Testis (tissue), 3 donors: ENCODE measurements around the gene BEND7. TPM values are rescaled to one million over a fixed set of nuclear protein-coding genes. Genes with fewer than 3 reads are reported as not detected.

Experiments
- DNase-seq: peaks from one replicate; pipeline ENCODE4 v3.0.0-alpha.2; 2019
- H3K27ac ChIP-seq, 2 donors: fragments of 200-600 bp; sonication (generic); one replicate each; pipeline ENCODE4 v1.5.1; 2019
- H3K27me3 ChIP-seq: fragments of 200-600 bp; sonication (generic); one replicate; pipeline ENCODE4 v1.5.1; 2019
- H3K36me3 ChIP-seq: fragments of 200-600 bp; sonication (generic); one replicate; pipeline ENCODE4 v1.5.1; 2017; ENCODE audit warnings: low read depth; ENCODE audit errors: missing control alignments
- H3K4me1 ChIP-seq: fragments of 200-600 bp; sonication (generic); one replicate; pipeline ENCODE4 v1.5.1; 2019
- H3K4me3 ChIP-seq, 2 donors: fragments of 200-600 bp; sonication (generic); one replicate each; pipeline ENCODE4 v1.5.1; 2017 to 2019
- H3K9me3 ChIP-seq: fragments of 200-600 bp; sonication (generic); one replicate; pipeline ENCODE4 v1.5.1; 2017
- POLR2A ChIP-seq: fragments of 450-650 bp; IDR thresholded peaks from one replicate; pipeline ENCODE4 v1.6.1; 2017; ENCODE audit warnings: antibody characterized with exemption, mild to moderate bottlenecking, moderate library complexity
- WGBS, 2 donors: methylation state at CpG; one replicate each; pipeline ENCODE4 v1.1.5; 2018; 5-methylcytosine and 5-hydroxymethylcytosine counted together
- intact Hi-C: fragments of 100-400 bp; cut with DNase I; formaldehyde crosslinking; loops from one replicate; pipeline ENCODE4 v1.15.1; 2023; ENCODE audit warnings: low total_unique reads
- polyA plus RNA-seq: library from polyadenylated mRNA; stranded (reverse); fragments of 350-450 nt; fragmentation: Illumina TruSeq; extraction: RNeasy Lipid Tissue Mini Kit (QIAGEN cat#74804); gene quantifications from one replicate; pipeline ENCODE4 v1.2.3, GENCODE V29; 2014; ENCODE audit warnings: low read depth, low replicate concordance; ENCODE audit not compliant: insufficient read depth
- total RNA-seq, 2 donors: library from RNA; depleted of rRNA; stranded (reverse); fragments of >200 nt; gene quantifications; one replicate each; pipeline ENCODE4 v1.2.3, GENCODE V29; 2016
- TF ChIP-seq, protein P1 (sequence below), 3 experiments: fragments of 450-650 bp in 2 of 3; fragments of 200-600 bp in 1 of 3; sonication (generic) in 1 of 3; IDR thresholded peaks; one replicate each; pipeline ENCODE4 v1.5.1; 2016 to 2019; ENCODE audit warnings: antibody characterized with exemption in 3 of 3, mild to moderate bottlenecking in 2 of 3, moderate library complexity in 1 of 3

The BEND7 gene
- total and polyA plus RNA-seq, 3 donors from 2014 or later, result 31.2 to 57.2 (median 55.2) TPM

GRCh38 chr10:13516176-13516575, 12.6 kb downstream of the BEND7 start:
- Histone ChIP-seq H3K27me3 (no peaks in the 10 kb centered on the region), H3K9me3 (no peaks in the 10 kb centered on the region), H3K4me1 (no peaks in the 10 kb centered on the region), H3K27ac (no peak overlapping the region), H3K36me3 (no peaks in the 10 kb centered on the region), H3K4me3 (no peak overlapping the region)
- no peak for TF ChIP-seq POLR2A
- TF ChIP-seq, protein P1, sequence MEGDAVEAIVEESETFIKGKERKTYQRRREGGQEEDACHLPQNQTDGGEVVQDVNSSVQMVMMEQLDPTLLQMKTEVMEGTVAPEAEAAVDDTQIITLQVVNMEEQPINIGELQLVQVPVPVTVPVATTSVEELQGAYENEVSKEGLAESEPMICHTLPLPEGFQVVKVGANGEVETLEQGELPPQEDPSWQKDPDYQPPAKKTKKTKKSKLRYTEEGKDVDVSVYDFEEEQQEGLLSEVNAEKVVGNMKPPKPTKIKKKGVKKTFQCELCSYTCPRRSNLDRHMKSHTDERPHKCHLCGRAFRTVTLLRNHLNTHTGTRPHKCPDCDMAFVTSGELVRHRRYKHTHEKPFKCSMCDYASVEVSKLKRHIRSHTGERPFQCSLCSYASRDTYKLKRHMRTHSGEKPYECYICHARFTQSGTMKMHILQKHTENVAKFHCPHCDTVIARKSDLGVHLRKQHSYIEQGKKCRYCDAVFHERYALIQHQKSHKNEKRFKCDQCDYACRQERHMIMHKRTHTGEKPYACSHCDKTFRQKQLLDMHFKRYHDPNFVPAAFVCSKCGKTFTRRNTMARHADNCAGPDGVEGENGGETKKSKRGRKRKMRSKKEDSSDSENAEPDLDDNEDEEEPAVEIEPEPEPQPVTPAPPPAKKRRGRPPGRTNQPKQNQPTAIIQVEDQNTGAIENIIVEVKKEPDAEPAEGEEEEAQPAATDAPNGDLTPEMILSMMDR (IDR thresholded peaks at IDR 0.05), result no peak
- WGBS, 2 donors, result 88 to 89% methylated on average over 13 of the region's 13 CpGs
- intact Hi-C loops, result no loop called here
- no peak for DNase-seq

GRCh38 chr10:13515467-13515866, 13.3 kb downstream of the BEND7 start:
- TF ChIP-seq POLR2A, result no peak
- TF ChIP-seq, protein P1 (IDR thresholded peaks at IDR 0.05), result no peak
- intact Hi-C loops, result no loop called here
- no peak overlapping the region for H3K27ac ChIP-seq
- WGBS, 2 donors, result 82 to 83% methylated on average over 5 of the region's 5 CpGs
- no peaks in the 10 kb centered on the region for H3K9me3 ChIP-seq
- H3K27me3 ChIP-seq, result no peaks in the 10 kb centered on the region
- no peaks in the 10 kb centered on the region for H3K36me3 ChIP-seq
- no peaks in the 10 kb centered on the region for H3K4me1 ChIP-seq
- no peak overlapping the region for H3K4me3 ChIP-seq
- DNase-seq, result no peak

GRCh38 chr10:13514296-13514695, 14.5 kb downstream of the BEND7 start:
- 94 to 95% methylated on average over 14 of the region's 14 CpGs for WGBS, 2 donors
- Histone ChIP-seq H3K36me3 (no peaks in the 10 kb centered on the region), H3K27ac (no peak overlapping the region), H3K27me3 (no peaks in the 10 kb centered on the region), H3K4me3 (no peak overlapping the region), H3K9me3 (no peaks in the 10 kb centered on the region), H3K4me1 (no peaks in the 10 kb centered on the region)
- TF ChIP-seq, protein P1 (IDR thresholded peaks at IDR 0.05), result no peak
- TF ChIP-seq POLR2A, result no peak
- intact Hi-C loops, result no loop called here
- no peak for DNase-seq

- TF ChIP-seq, protein P1 (IDR thresholded peaks at IDR 0.05), result no peak
- no peak for TF ChIP-seq POLR2A
- Histone ChIP-seq H3K27ac (no peak overlapping the region), H3K4me3 (no peak overlapping the region), H3K4me1 (no peaks in the 10 kb centered on the region), H3K36me3 (no peaks in the 10 kb centered on the region), H3K9me3 (no peaks in the 10 kb centered on the region), H3K27me3 (no peaks in the 10 kb centered on the region)
- intact Hi-C loops, result no loop called here
- WGBS, 2 donors, result 43% methylated on average over 2 of the region's 2 CpGs
- DNase-seq, result no peak
Measured at GRCh38 chr10:13512564-13512963, 16.2 kb downstream of the BEND7 start.

DNA sequence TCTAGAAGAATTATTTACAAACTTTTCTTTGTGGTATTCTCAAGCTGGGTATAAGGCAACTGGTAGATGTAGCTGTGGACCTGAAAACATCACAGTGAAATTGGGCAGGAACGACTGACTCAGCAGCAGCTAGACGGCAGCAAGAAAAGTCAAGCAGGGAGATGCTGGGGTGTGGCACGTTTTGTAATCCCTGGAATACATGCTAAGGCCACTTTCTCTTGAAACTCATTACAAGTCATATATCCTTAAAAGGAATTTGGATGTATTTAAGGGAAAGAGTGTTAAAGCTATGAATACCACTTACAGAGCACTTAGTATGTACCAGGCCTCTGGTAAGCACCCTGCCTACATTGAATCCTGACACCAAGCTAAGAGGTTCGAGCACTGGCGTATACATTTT, 17.4 kb downstream of the BEND7 start:
- Histone ChIP-seq H3K27me3 (no peaks in the 10 kb centered on the region), H3K9me3 (no peaks in the 10 kb centered on the region), H3K27ac (no peak overlapping the region), H3K4me3 (no peak overlapping the region), H3K4me1 (no peaks in the 10 kb centered on the region), H3K36me3 (no peaks in the 10 kb centered on the region)
- no peak for DNase-seq
- intact Hi-C loops, result no loop called here
- 87 to 95% methylated on average over 5 of the region's 5 CpGs for WGBS, 2 donors
- TF ChIP-seq POLR2A, result no peak
